Measurements from ENCODE around the gene TMSB4X. TPM values are rescaled to one million over a fixed set of nuclear protein-coding genes. Genes with fewer than 3 reads are reported as not detected.

TMSB4X gene
- total and polyA plus RNA-seq, 2 of the 8 experiments (the other 6 are each of a cell fraction or from before 2014, with no cell fraction given) = 2,063 to 2,112 TPM

DNA sequence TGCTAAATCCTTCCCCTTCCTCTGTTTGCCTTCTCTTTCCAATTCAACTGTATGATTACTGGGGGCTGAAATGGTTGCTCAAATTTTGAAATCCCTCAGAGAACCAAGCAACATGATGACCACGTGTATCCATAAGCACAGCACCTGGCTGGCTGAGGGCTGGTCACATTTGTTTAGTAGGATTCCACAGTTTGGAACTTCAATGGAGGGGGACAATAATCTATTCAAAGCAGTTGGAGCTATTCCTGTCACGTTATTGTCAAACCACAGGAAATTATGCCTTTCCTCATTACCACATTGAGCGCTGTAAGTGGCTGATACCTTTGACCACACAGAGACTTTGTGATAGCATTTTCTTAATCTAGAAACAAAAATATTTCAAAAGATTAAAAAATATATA lies 7.0 kb downstream of the TMSB4X start (continued):
- no peak for TF ChIP-seq E2F6 (IDR thresholded peaks at IDR 0.05)
- TF ChIP-seq JUN (IDR thresholded peaks at IDR 0.05; ENCODE audit: low read depth, low read length) = no peak
- TF ChIP-seq POU5F1 (IDR thresholded peaks at IDR 0.05; ENCODE audit: low read depth, low read length) = no peak
- no peak for TF ChIP-seq RBBP5 (IDR thresholded peaks at IDR 0.05; ENCODE audit: borderline replicate concordance, low read depth, low read length)

All from H1 (cell line).